ENCODE data around the gene RTP3.

The RTP3 gene

DNA sequence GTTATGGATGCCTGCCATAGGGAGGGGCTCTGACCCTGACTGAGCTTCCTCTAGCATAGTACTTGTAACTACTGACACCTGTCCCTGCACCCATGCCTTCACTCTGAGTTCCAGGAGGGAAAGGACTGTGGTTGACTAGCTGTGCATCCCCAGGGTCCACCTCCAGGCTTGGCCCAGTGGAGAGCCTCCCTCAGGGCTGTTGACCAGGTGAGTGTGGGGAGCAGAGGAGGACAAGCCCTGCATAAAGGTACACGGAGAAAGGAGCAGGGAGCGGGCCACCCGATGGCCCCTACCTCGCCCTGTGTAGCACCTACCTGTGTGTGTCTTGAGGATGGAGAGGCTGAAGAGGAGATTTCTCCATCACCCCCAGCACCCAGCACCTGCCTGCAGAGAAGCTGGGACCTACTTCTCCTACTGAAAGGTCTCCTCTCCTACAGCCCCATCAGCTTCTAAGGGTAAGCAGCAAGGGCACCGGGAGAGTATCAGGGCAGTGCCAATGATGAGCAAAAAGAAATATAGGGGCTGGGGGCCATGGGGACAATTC is 26.3 kb upstream of the RTP3 start:
- TF ChIP-seq, protein P1, sequence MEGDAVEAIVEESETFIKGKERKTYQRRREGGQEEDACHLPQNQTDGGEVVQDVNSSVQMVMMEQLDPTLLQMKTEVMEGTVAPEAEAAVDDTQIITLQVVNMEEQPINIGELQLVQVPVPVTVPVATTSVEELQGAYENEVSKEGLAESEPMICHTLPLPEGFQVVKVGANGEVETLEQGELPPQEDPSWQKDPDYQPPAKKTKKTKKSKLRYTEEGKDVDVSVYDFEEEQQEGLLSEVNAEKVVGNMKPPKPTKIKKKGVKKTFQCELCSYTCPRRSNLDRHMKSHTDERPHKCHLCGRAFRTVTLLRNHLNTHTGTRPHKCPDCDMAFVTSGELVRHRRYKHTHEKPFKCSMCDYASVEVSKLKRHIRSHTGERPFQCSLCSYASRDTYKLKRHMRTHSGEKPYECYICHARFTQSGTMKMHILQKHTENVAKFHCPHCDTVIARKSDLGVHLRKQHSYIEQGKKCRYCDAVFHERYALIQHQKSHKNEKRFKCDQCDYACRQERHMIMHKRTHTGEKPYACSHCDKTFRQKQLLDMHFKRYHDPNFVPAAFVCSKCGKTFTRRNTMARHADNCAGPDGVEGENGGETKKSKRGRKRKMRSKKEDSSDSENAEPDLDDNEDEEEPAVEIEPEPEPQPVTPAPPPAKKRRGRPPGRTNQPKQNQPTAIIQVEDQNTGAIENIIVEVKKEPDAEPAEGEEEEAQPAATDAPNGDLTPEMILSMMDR (IDR thresholded peaks at IDR 0.05; ENCODE audit: insufficient read depth, low read length, missing control alignments) = no peak
- no peak for DNase-seq (ENCODE audit: low read depth, low spot score)
- no peak overlapping the region for H3K4me3 ChIP-seq (ENCODE audit: low read depth, low read length)
- POLR2A ChIA-PET = no interaction called here
- CTCF ChIA-PET = no interaction called here

DNA sequence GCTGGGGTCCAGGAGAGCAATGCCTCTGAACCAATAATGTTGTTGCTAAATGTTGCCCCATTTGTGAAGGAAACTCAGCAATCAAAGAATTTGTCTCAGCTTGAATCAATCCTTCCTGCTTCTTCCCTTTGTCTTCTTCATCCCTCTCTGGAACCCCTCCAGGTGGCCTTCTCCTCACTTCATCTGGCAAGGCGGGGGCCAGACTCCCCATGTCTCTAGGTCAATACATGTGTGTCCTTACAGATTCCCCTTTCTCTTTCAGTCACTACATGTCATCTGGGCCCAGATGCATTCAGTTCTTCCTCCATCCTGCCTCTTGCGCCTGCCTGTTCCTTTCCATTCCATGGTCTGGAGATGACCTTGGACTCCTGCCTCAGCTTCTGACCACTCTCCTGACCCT is 25.0 kb upstream of the RTP3 start:
- ChIA-PET CTCF (interaction anchor here (1.5 to 5.7 kb wide), 2 partner anchors 15 to 23 kb away, joined by 3 to 46 read pairs; no protein-coding TSS in a partner anchor), POLR2A (no interaction called here)
- TF ChIP-seq, protein P1 (IDR thresholded peaks at IDR 0.05; ENCODE audit: insufficient read depth, low read length, missing control alignments) = no peak
- DNase-seq (ENCODE audit: low read depth, low spot score) = no peak
- H3K4me3 ChIP-seq (ENCODE audit: low read depth, low read length) = no peak overlapping the region

- ChIA-PET CTCF (interaction anchor here (2.2 to 5.7 kb wide), 2 partner anchors 7 to 11 kb away, joined by 5 to 46 read pairs; no protein-coding TSS in a partner anchor), POLR2A (no interaction called here)
- no peak overlapping the region for H3K4me3 ChIP-seq (ENCODE audit: low read depth, low read length)
- DNase-seq (ENCODE audit: low read depth, low spot score) = no peak
- TF ChIP-seq, protein P1 (IDR thresholded peaks at IDR 0.05; ENCODE audit: insufficient read depth, low read length, missing control alignments) = no peak
Measured at GRCh38 chr3:46477145-46477544, 20.6 kb upstream of the RTP3 start.

DNA sequence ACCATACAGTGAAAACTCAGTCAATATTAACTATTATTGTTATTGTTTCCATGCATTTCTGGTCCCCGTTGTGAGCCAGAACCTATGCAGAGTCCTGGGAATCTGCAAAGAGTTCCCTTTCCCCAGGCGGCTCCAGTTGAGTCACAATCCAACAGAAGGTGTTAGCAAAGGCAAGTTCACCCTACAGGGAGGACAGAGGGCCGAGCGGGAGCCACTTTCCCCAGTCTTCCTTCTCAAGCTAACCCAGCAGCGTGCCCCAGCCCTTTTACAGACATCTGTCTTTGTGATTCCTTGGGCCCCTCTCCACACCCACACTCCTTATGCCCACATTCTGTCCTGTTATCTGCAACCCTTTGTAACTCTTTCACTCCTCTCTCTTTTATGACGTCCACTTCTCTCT is 20.0 kb upstream of the RTP3 start:
- TF ChIP-seq, protein P1 (IDR thresholded peaks at IDR 0.05; ENCODE audit: insufficient read depth, low read length, missing control alignments) = no peak
- DNase-seq (ENCODE audit: low read depth, low spot score) = no peak
- H3K4me3 ChIP-seq (ENCODE audit: low read depth, low read length) = no peak overlapping the region
- POLR2A ChIA-PET = no interaction called here
- CTCF ChIA-PET = interaction anchor here (5.7 kb wide), 1 partner anchor 10 kb away, joined by 46 read pairs; no protein-coding TSS in a partner anchor

DNA sequence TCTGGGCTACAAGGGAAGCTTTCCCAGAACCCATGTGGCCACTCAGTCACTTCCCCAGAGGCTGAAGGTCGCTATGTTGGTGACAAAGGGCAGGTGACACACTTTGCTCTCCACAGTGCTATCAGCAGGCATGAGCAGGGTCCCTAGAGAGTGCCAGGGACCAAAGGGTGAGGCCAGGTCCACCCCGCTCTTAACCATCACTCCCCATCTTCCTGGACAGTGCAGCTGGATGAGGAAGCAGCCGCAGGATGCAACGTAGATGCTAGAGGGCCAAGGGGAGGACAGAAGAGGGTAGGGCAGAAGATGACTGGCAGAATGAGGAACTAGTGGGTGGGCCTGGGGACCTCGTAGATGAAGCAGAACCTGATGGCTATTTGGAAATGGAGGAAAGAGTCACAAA is 19.4 kb upstream of the RTP3 start:
- no peak for DNase-seq (ENCODE audit: low read depth, low spot score)
- TF ChIP-seq, protein P1 (IDR thresholded peaks at IDR 0.05; ENCODE audit: insufficient read depth, low read length, missing control alignments) = no peak
- CTCF ChIA-PET = no interaction called here
- POLR2A ChIA-PET = no interaction called here
- H3K4me3 ChIP-seq (ENCODE audit: low read depth, low read length) = no peak overlapping the region

- POLR2A ChIA-PET = no interaction called here
- CTCF ChIA-PET = no interaction called here
- TF ChIP-seq, protein P1 (IDR thresholded peaks at IDR 0.05; ENCODE audit: insufficient read depth, low read length, missing control alignments) = no peak
- no peak overlapping the region for H3K4me3 ChIP-seq (ENCODE audit: low read depth, low read length)
- no peak for DNase-seq (ENCODE audit: low read depth, low spot score)
Measured at GRCh38 chr3:46479021-46479420, 18.8 kb upstream of the RTP3 start.
